Measurements from ENCODE around the gene KIAA0753. TPM values are rescaled to one million over a fixed set of nuclear protein-coding genes. Genes with fewer than 3 reads are reported as not detected.
A peak's percentile ranks its signal among the peaks of the same experiment; 100 is the strongest.

The KIAA0753 gene
- total and polyA plus RNA-seq, 10 of the 15 experiments (the other 5 are each of a cell fraction or from before 2014, with no cell fraction given), result 2.2 to 15.2 (median 7.7) TPM

DNA sequence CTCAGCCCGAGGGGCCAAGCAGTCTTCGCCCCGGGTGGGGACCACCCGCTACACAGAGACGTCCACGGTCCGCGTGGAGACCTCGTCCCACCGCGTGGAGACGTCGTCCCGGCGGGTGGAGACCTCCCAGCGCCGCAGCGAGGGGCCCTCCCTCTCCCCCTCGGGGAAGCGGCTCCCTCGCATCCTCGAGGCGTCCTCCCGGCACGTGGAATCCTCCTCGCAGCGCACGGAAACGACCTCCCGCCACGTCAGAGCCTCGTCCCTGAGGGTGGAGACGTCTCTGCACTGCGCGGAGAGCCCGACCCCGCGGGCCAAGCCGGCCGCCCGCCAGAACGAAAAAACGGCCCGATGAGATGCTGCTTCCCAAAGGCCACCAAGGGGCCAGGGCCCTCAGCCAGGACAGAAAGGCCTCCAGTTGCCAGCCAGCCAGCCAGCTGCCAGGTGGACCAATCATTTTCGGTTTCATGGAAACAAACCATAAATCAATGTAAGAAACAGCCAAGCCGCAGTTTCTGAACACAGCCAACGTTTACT, 11.5 kb upstream of the KIAA0753 start:
- peak overlapping the region; percentile 91 for H3K4me3 ChIP-seq
- ChIA-PET CTCF (interaction anchor here (2.6 kb wide), 1 partner anchor 180 kb away, joined by 12 read pairs; no protein-coding TSS in a partner anchor), SMC1A (ENCODE audit: uncharacterized antibody, unreplicated experiment) (interaction anchor here (2.8 kb wide), 1 partner anchor 10 kb away, joined by 8 read pairs; the partner anchor contains the start of gene TXNDC17), POLR2A (interaction anchor here (0.5 to 1.0 kb wide), 2 partner anchors 12 to 385 kb away, joined by 3 to 4 read pairs; partner anchors contain the start of gene KIAA0753), RAD21 (ENCODE audit: unreplicated experiment) (interaction anchor here (0.9 kb wide), 1 partner anchor 10 kb away, joined by 3 read pairs; no protein-coding TSS in a partner anchor)
- H3K4me1 ChIP-seq (ENCODE audit: control insufficient read depth, insufficient read depth, low read length), result peaks cover 6% of the 10 kb centered on the region; the same call in 1 of the 2 replicates
- H3K36me3 ChIP-seq (ENCODE audit: control insufficient read depth in 2 of 2, insufficient read depth in 2 of 2, low read length in 1 of 2), result no peaks in the 10 kb centered on the region; a peak in 1 of 4 replicates
- H3K27me3 ChIP-seq (replicated peaks in 1 of 2; ENCODE audit: control insufficient read depth in 2 of 2, insufficient read depth in 2 of 2, low read length in 1 of 2), result no peaks in the 10 kb centered on the region
- H3K9ac ChIP-seq (ENCODE audit: control insufficient read depth, insufficient read depth, low read length), result peak overlapping the region; percentile 35; the same call in 1 of the 2 replicates
- BruUV-seq (replicated peaks), result TSS peak; percentile 75
- H3K4me2 ChIP-seq (ENCODE audit: control insufficient read depth, insufficient read depth), result peak overlapping the region; percentile 79
- no peak for ATAC-seq
- in situ Hi-C loops (cut with MboI) (loop anchor here (5.0 kb wide), 1 partner anchor 360 kb away; the partner anchor contains the start of gene RNASEK), intact Hi-C loops (cut with micrococcal nuclease; ENCODE audit: unreplicated experiment) (loop anchor here (1.0 kb wide), 1 partner anchor 12 kb away; the partner anchor contains the start of gene KIAA0753)
- no peaks in the 10 kb centered on the region for H4K20me1 ChIP-seq (ENCODE audit: control insufficient read depth, insufficient read depth)
- H3K79me2 ChIP-seq (ENCODE audit: control insufficient read depth, insufficient read depth, low read length), result peaks cover 22% of the 10 kb centered on the region
- FAIRE-seq, result no peak
- no peaks in the 10 kb centered on the region for H3K9me3 ChIP-seq (replicated peaks; ENCODE audit: control insufficient read depth, insufficient read depth, low read length)
- DNase-seq (ENCODE audit: low read depth, low spot score), result no peak
- 19% methylated on average over 43 of the region's 47 CpGs for WGBS (ENCODE audit: insufficient coverage, insufficient replicate concordance, low lambda C conversion rate, missing lambda C conversion rate)
- peak overlapping the region; percentile 80 for H2AFZ ChIP-seq (ENCODE audit: control insufficient read depth, low read depth, low read length)
- peak overlapping the region; percentile 43; the same call in 1 of the 2 replicates for H3K27ac ChIP-seq (ENCODE audit: control insufficient read depth, insufficient read depth)
- TF ChIP-seq MEF2A (IDR thresholded peaks at IDR 0.05; ENCODE audit: insufficient read depth, low read depth, low read length), result no peak
- TF ChIP-seq, protein P1, sequence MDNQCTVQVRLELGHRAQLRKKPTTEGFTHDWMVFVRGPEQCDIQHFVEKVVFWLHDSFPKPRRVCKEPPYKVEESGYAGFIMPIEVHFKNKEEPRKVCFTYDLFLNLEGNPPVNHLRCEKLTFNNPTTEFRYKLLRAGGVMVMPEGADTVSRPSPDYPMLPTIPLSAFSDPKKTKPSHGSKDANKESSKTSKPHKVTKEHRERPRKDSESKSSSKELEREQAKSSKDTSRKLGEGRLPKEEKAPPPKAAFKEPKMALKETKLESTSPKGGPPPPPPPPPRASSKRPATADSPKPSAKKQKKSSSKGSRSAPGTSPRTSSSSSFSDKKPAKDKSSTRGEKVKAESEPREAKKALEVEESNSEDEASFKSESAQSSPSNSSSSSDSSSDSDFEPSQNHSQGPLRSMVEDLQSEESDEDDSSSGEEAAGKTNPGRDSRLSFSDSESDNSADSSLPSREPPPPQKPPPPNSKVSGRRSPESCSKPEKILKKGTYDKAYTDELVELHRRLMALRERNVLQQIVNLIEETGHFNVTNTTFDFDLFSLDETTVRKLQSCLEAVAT (IDR thresholded peaks at IDR 0.05), result peak; percentile 74; the same call in 1 of the 2 replicates
- no peak for TF ChIP-seq HDAC2 (IDR thresholded peaks at IDR 0.05)
- TF ChIP-seq, protein P2, sequence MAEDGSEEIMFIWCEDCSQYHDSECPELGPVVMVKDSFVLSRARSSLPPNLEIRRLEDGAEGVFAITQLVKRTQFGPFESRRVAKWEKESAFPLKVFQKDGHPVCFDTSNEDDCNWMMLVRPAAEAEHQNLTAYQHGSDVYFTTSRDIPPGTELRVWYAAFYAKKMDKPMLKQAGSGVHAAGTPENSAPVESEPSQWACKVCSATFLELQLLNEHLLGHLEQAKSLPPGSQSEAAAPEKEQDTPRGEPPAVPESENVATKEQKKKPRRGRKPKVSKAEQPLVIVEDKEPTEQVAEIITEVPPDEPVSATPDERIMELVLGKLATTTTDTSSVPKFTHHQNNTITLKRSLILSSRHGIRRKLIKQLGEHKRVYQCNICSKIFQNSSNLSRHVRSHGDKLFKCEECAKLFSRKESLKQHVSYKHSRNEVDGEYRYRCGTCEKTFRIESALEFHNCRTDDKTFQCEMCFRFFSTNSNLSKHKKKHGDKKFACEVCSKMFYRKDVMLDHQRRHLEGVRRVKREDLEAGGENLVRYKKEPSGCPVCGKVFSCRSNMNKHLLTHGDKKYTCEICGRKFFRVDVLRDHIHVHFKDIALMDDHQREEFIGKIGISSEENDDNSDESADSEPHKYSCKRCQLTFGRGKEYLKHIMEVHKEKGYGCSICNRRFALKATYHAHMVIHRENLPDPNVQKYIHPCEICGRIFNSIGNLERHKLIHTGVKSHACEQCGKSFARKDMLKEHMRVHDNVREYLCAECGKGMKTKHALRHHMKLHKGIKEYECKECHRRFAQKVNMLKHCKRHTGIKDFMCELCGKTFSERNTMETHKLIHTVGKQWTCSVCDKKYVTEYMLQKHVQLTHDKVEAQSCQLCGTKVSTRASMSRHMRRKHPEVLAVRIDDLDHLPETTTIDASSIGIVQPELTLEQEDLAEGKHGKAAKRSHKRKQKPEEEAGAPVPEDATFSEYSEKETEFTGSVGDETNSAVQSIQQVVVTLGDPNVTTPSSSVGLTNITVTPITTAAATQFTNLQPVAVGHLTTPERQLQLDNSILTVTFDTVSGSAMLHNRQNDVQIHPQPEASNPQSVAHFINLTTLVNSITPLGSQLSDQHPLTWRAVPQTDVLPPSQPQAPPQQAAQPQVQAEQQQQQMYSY (CRISPR knock-in tag; IDR thresholded peaks at IDR 0.05), result no peak
- TF ChIP-seq, protein P3, sequence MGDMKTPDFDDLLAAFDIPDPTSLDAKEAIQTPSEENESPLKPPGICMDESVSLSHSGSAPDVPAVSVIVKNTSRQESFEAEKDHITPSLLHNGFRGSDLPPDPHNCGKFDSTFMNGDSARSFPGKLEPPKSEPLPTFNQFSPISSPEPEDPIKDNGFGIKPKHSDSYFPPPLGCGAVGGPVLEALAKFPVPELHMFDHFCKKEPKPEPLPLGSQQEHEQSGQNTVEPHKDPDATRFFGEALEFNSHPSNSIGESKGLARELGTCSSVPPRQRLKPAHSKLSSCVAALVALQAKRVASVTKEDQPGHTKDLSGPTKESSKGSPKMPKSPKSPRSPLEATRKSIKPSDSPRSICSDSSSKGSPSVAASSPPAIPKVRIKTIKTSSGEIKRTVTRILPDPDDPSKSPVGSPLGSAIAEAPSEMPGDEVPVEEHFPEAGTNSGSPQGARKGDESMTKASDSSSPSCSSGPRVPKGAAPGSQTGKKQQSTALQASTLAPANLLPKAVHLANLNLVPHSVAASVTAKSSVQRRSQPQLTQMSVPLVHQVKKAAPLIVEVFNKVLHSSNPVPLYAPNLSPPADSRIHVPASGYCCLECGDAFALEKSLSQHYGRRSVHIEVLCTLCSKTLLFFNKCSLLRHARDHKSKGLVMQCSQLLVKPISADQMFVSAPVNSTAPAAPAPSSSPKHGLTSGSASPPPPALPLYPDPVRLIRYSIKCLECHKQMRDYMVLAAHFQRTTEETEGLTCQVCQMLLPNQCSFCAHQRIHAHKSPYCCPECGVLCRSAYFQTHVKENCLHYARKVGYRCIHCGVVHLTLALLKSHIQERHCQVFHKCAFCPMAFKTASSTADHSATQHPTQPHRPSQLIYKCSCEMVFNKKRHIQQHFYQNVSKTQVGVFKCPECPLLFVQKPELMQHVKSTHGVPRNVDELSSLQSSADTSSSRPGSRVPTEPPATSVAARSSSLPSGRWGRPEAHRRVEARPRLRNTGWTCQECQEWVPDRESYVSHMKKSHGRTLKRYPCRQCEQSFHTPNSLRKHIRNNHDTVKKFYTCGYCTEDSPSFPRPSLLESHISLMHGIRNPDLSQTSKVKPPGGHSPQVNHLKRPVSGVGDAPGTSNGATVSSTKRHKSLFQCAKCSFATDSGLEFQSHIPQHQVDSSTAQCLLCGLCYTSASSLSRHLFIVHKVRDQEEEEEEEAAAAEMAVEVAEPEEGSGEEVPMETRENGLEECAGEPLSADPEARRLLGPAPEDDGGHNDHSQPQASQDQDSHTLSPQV (IDR thresholded peaks at IDR 0.05), result no peak
- TF ChIP-seq NRF1 (conservative IDR thresholded peaks at IDR 0.05; ENCODE audit: low read depth, low read length), result no peak
- TF ChIP-seq ZNF217 (IDR thresholded peaks at IDR 0.05), result no peak
- no peak for TF ChIP-seq SREBF1 (IDR thresholded peaks at IDR 0.05; ENCODE audit: low read length)
- TF ChIP-seq WRNIP1 (IDR thresholded peaks at IDR 0.05; ENCODE audit: borderline replicate concordance, low read depth, low read length), result no peak
- TF ChIP-seq, protein P4, sequence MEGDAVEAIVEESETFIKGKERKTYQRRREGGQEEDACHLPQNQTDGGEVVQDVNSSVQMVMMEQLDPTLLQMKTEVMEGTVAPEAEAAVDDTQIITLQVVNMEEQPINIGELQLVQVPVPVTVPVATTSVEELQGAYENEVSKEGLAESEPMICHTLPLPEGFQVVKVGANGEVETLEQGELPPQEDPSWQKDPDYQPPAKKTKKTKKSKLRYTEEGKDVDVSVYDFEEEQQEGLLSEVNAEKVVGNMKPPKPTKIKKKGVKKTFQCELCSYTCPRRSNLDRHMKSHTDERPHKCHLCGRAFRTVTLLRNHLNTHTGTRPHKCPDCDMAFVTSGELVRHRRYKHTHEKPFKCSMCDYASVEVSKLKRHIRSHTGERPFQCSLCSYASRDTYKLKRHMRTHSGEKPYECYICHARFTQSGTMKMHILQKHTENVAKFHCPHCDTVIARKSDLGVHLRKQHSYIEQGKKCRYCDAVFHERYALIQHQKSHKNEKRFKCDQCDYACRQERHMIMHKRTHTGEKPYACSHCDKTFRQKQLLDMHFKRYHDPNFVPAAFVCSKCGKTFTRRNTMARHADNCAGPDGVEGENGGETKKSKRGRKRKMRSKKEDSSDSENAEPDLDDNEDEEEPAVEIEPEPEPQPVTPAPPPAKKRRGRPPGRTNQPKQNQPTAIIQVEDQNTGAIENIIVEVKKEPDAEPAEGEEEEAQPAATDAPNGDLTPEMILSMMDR (IDR thresholded peaks at IDR 0.05 in 2 of 3, conservative IDR thresholded peaks at IDR 0.05 in 1 of 3; ENCODE audit: control insufficient read depth in 2 of 3, extremely low read depth in 1 of 3, insufficient read depth in 1 of 3, low read depth in 3 of 3, low read length in 3 of 3), result no peak
- TF ChIP-seq JUNB (IDR thresholded peaks at IDR 0.05), result no peak
